GM10248 (cell line): ENCODE measurements around the gene FEM1C.

Source experiments
- CTCF ChIA-PET: fragments of 300-600 bp; sonication (Branson Sonifier 250); formaldehyde crosslinking; extraction: SDS; loops from one replicate; lab custom pipeline; 2021; ENCODE audit warnings: antibody characterized with exemption; lab: Yijun Ruan, JAX
- POLR2A ChIA-PET: fragments of 350-650 bp; sonication (Branson Sonifier 250); formaldehyde crosslinking; extraction: SDS; loops from one replicate; lab custom pipeline; 2020; ENCODE audit warnings: antibody characterized with exemption; lab: Yijun Ruan, JAX
- DNase-seq: peaks from one replicate; pipeline ENCODE4 v3.0.0; 2012; ENCODE audit errors: extremely low spot score
- TF ChIP-seq, protein P1 (sequence below): IDR thresholded peaks from 2 replicates; pipeline ENCODE4 v1.5.1; 2012; ENCODE audit warnings: mild to moderate bottlenecking, low read depth; ENCODE audit errors: extremely low read depth, missing control alignments, control extremely low read depth

FEM1C gene

DNA sequence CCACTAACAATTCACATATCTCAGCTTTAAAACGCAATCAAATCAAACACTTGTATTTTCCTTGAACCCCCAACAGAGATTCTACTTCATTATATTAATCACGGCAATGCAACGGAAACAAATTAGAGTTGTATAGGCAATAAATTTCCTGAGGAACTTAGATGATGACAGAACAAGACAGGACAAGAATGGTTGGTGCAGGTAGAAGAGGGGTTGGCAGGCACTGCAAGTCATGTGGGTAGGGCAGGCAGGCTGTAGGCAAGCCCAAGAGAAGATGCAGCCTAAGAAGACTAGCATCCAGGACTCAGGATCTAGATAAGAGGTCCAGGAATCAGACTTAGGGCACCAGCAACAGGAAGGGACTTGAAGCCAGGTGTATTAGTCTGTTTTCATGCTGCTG, 16.6 kb upstream of the FEM1C start:
- ChIA-PET CTCF (interaction anchor here (1.6 to 3.4 kb wide), 3 partner anchors 10 to 251 kb away, joined by 3 to 20 read pairs (median 5); no protein-coding TSS in a partner anchor), POLR2A (no interaction called here)
- DNase-seq = no peak
- TF ChIP-seq, protein P1, sequence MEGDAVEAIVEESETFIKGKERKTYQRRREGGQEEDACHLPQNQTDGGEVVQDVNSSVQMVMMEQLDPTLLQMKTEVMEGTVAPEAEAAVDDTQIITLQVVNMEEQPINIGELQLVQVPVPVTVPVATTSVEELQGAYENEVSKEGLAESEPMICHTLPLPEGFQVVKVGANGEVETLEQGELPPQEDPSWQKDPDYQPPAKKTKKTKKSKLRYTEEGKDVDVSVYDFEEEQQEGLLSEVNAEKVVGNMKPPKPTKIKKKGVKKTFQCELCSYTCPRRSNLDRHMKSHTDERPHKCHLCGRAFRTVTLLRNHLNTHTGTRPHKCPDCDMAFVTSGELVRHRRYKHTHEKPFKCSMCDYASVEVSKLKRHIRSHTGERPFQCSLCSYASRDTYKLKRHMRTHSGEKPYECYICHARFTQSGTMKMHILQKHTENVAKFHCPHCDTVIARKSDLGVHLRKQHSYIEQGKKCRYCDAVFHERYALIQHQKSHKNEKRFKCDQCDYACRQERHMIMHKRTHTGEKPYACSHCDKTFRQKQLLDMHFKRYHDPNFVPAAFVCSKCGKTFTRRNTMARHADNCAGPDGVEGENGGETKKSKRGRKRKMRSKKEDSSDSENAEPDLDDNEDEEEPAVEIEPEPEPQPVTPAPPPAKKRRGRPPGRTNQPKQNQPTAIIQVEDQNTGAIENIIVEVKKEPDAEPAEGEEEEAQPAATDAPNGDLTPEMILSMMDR = no peak

DNA sequence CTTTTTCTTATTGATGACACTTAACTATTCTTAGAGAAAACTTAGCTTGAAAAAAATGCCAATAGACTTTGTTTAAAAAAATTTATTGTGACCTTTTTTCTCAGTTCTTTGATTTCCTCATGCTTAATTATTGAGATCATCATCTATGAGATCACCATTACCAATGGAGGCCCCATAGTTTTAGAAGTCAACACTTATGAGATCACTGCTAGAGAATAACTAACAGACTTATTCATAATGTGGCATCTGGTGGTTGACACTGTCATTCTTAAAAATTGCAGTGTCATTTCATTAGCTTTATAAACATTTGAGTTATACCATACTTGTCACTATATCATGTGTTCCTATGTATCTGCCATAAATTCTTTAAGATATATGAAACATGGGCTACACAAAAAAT, 14.9 kb upstream of the FEM1C start:
- TF ChIP-seq, protein P1 = no peak

DNA sequence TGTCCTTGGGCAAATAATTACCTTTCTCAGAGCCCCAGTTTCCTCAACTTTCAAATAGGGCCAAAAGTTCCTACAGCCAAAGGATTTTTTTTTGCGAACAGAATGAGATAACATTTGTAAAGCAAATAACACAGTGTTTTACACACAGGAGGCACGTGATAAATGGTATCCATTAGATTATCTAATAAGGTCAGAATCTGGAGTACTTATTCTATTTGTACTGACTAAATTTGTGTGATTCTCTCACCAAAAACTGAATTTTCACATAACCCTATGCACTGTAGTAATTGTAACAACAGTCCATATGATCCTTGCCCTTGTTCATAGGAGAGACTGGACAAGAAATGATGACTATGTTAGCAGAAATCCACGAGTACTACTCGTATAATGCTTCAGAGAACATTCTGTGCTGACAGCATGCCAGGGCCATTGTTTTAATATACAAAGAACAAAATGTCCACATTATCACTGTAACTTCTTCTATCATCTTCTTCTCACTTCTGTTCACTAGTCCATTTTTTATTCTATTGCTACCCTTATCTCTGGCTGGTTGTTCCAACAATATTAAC, 13.9 kb upstream of the FEM1C start:
- DNase-seq = no peak
- ChIA-PET CTCF (interaction anchor here (1.7 kb wide), 1 partner anchor 14 kb away, joined by 6 read pairs; the partner anchor contains the start of gene FEM1C), POLR2A (no interaction called here)
- TF ChIP-seq, protein P1 = no peak

More for the DNA sequence above, 14.9 kb upstream of the FEM1C start:
- no peak for DNase-seq
- ChIA-PET POLR2A (no interaction called here), CTCF (interaction anchor here (1.2 to 3.4 kb wide), 5 partner anchors 9 to 185 kb away, joined by 3 to 20 read pairs (median 5); partner anchors contain the start of gene FEM1C)

DNA sequence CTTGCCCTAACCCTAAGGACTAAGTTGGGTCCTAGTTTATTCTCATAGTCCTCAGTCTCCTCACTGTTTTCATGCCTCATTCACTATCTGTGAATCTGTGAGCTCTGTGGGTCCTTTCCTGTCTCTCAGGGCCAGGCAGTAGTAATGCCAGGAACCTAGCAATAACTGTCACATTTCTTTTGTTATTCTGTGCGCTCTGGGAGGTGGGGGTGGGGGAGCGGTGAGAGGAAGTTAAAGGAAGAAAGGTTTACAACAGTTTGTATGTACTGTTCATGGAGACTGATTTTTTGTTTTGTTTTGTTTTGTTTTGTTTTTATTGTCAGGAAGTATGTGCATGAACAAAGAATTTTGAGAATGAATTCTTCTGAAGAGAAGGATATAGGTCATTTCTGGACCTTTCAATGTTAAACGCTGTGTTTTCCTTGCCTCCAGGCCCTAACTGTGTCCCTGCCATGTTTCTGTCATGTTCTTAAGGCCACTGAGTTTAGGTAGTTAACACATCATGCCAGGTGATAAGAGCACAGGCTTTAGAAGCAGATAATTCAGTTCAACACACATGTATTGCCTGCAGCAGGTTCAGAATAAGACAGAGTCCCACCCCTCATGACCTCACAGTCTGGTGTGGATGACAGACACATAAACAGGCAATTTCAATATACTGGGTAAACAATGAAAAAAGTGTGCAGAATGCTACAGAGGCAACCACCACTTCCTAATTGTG, 13.3 kb upstream of the FEM1C start:
- TF ChIP-seq, protein P1 = no peak
- DNase-seq = no peak
- ChIA-PET POLR2A (no interaction called here), CTCF (interaction anchor here (1.0 kb wide), 1 partner anchor 10 kb away, joined by 5 read pairs; no protein-coding TSS in a partner anchor)

DNA sequence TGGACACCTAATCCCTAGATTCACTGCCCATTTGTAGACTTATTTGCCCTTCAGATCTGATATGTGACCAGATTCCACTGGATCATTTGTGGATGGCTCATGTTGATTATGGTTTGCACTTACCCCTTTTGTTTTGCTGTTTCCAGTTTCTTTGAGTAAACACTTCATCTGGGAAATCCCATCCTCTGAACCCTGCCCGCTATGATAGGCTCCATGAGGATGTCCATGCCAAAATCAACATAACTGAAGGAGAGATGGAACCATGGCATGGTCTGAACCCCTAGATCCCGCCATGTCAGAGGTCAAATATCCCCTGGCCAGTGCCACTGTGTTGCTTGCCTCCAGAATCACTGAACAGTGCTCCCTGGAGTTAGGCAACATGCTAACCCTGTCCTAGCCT, 11.7 kb upstream of the FEM1C start:
- no peak for DNase-seq
- ChIA-PET POLR2A (no interaction called here), CTCF (interaction anchor here (1.2 kb wide), 1 partner anchor 14 kb away, joined by 5 read pairs; no protein-coding TSS in a partner anchor)
- TF ChIP-seq, protein P1 = no peak

DNA sequence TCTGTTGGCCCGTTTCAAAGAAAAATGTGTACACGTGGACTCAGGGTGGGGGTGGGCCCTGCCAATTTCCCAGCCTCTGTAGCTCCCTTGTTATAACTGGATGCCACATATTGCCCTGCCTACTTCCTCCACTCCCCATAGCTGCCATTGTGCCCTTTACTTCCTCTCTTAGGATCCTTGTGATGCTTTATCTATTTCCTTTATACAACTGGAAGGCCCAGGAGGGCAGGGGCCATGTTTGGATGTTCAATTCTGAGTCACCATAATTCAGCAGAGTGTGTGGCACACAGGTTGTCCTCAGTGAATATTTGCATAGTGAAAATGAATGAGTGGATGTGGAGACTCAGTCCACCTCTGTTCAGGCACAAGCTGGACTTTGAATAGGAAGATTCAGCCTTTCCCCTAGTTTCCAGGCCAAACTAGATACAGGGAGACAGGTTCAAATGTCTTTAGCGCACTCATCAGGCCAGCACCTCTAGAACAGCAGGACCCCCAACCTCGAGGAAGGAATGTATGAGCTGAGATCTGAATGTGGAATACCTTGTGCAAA, 10.6 kb upstream of the FEM1C start:
- TF ChIP-seq, protein P1 = no peak
- ChIA-PET CTCF (interaction anchor here (0.8 to 2.5 kb wide), 5 partner anchors 9 to 20 kb away, joined by 3 to 11 read pairs (median 4); no protein-coding TSS in a partner anchor), POLR2A (no interaction called here)
- DNase-seq = no peak
